HepG2 (cell line): ENCODE results near the gene NSG2. TPM values are rescaled to one million over a fixed set of nuclear protein-coding genes. Genes with fewer than 3 reads are reported as not detected.

Experiments
- ATAC-seq: fragments of 200-7000 bp; cut with Tn5 transposase; 3 replicates; pipeline ENCODE4 v1.9.1; 2020; ENCODE audit warnings: mild to moderate bottlenecking, moderate library complexity
- BruUV-seq: library from RNA; stranded (reverse); fragments of 400-500 nt; replicated peaks from 2 replicates; lab custom pipeline; 2021; lab: Mats Ljungman, UMichigan
- CTCF ChIA-PET: fragments of 300-600 bp; formaldehyde crosslinking; extraction: SDS; loops from one replicate; lab custom pipeline; 2021; ENCODE audit warnings: low total read pairs, inconsistent platforms, low intra/inter-chr PET ratio; lab: Yijun Ruan, JAX
- POLR2A ChIA-PET: fragments of 350-600 bp; sonication (Branson Sonifier 250); formaldehyde crosslinking; loops from one replicate; lab custom pipeline; 2020; ENCODE audit warnings: antibody characterized with exemption, inconsistent platforms; lab: Yijun Ruan, JAX
- DNase-seq: peaks from one replicate; pipeline ENCODE4 v3.0.0-alpha.2; 2015; ENCODE audit warnings: low spot score
- FAIRE-seq: peaks from 3 replicates; lab custom pipeline; 2011; peaks lifted over from hg19 to GRCh38; lab: Jason Lieb, UNC
- H2AFZ ChIP-seq: one replicate; pipeline ENCODE4 v1.6.1; 2011; ENCODE audit warnings: low read length, inconsistent platforms
- H3K27ac ChIP-seq: fragments of 300-600 bp; 3 replicates; pipeline ENCODE4 v1.8.0; 2011; ENCODE audit warnings: mixed run types, mild to moderate bottlenecking, mixed read lengths, low read length, inconsistent platforms; ENCODE audit not compliant: insufficient read depth; ENCODE audit errors: extremely low read length
- H3K27me3 ChIP-seq, 2 experiments: fragments of 200-600 bp in 1 of 2; 2 replicates in 1 of 2; 3 replicates in 1 of 2; pipeline versions ENCODE4 v1.6.0 to v1.8.0; 2011; ENCODE audit warnings: low read length in 2 of 2, mild to moderate bottlenecking in 2 of 2, moderate library complexity in 2 of 2, inconsistent platforms in 1 of 2; ENCODE audit not compliant: insufficient read depth in 2 of 2, control insufficient read depth in 1 of 2
- H3K36me3 ChIP-seq, 2 experiments: fragments of 200-600 bp in 1 of 2; replicated peaks in 1 of 2; 2 replicates in 1 of 2; 3 replicates in 1 of 2; pipeline versions ENCODE4 v1.5.1 to v1.8.0; 2011; ENCODE audit warnings: low read length in 2 of 2, inconsistent platforms in 1 of 2; ENCODE audit not compliant: insufficient read depth in 2 of 2, control insufficient read depth in 1 of 2
- H3K4me1 ChIP-seq: 2 replicates; pipeline ENCODE4 v1.5.1; 2012; ENCODE audit warnings: low read length, inconsistent platforms; ENCODE audit not compliant: insufficient read depth
- H3K4me2 ChIP-seq: 2 replicates; pipeline ENCODE4 v1.6.0; 2011; ENCODE audit warnings: low read depth, low read length, inconsistent platforms
- H3K4me3 ChIP-seq, 3 experiments: fragments of 200-600 bp in 1 of 3; sonication (generic), shearing (Covaris generic) in 1 of 3; replicated peaks in 1 of 3; 2 replicates each; pipeline ENCODE4 v1.5.1; 2011 to 2016; ENCODE audit warnings: low read length in 3 of 3, inconsistent platforms in 2 of 3, low read depth in 2 of 3, mild to moderate bottlenecking in 2 of 3, control low read depth in 1 of 3, mixed read lengths in 1 of 3; ENCODE audit not compliant: insufficient read depth in 1 of 3
- H3K79me2 ChIP-seq: one replicate; pipeline ENCODE4 v1.6.1; 2011; ENCODE audit warnings: low read length, inconsistent platforms; ENCODE audit not compliant: insufficient read depth
- H3K9ac ChIP-seq: 2 replicates; pipeline ENCODE4 v1.6.0; 2011; ENCODE audit warnings: mild to moderate bottlenecking, low read depth, low read length, inconsistent platforms; ENCODE audit not compliant: insufficient read depth
- H3K9me3 ChIP-seq: 2 replicates; pipeline ENCODE4 v1.5.1; 2012; ENCODE audit warnings: mild to moderate bottlenecking, low read length
- H4K20me1 ChIP-seq: 2 replicates; pipeline ENCODE4 v1.6.0; 2011; ENCODE audit warnings: inconsistent platforms, mild to moderate bottlenecking, low read length, moderate library complexity; ENCODE audit not compliant: insufficient read depth
- BCL6 ChIP-seq: IDR thresholded peaks from 2 replicates; pipeline ENCODE4 v1.6.1; 2016; ENCODE audit warnings: missing genetic modification reagents, missing compliant biosample characterization
- RERE ChIP-seq: IDR thresholded peaks from 2 replicates; pipeline ENCODE4 v1.6.1; 2016; ENCODE audit warnings: low read depth, missing genetic modification reagents, missing compliant biosample characterization
- SMARCE1 ChIP-seq: fragments of 450-650 bp; IDR thresholded peaks from 2 replicates; pipeline ENCODE4 v1.6.1; 2017; ENCODE audit warnings: borderline replicate concordance
- SOX6 ChIP-seq, 2 experiments: fragments of 450-650 bp in 1 of 2; sonication (generic) in 1 of 2; formaldehyde crosslinking in 1 of 2; IDR thresholded peaks; 2 replicates each; pipeline versions ENCODE4 v1.4.0 to v1.6.1; 2017 to 2020; ENCODE audit warnings: antibody characterized with exemption in 1 of 2, mild to moderate bottlenecking in 1 of 2, missing genetic modification reagents in 1 of 2
- SRSF4 ChIP-seq: fragments of 200-400 bp; formaldehyde crosslinking; IDR thresholded peaks from one replicate; pipeline ENCODE4 v1.6.1; 2018; ENCODE audit warnings: mild to moderate bottlenecking, low read depth, low read length, moderate library complexity; ENCODE audit not compliant: poor library complexity, severe bottlenecking
- TBX3 ChIP-seq: fragments of 450-650 bp; IDR thresholded peaks from 2 replicates; pipeline ENCODE4 v1.6.1; 2017; ENCODE audit warnings: antibody characterized with exemption, mild to moderate bottlenecking, inconsistent platforms, borderline replicate concordance
- ZNF280D ChIP-seq: sonication (generic); formaldehyde crosslinking; IDR thresholded peaks from 2 replicates; pipeline ENCODE4 v1.5.1; 2020; ENCODE audit warnings: mild to moderate bottlenecking, missing genetic modification reagents
- ZNF841 ChIP-seq: sonication (generic); formaldehyde crosslinking; IDR thresholded peaks from 2 replicates; pipeline ENCODE4 v1.8.1; 2023; ENCODE audit warnings: missing genetic modification reagents, borderline replicate concordance
- WGBS: methylation state at CpG from one replicate; pipeline ENCODE4 v1.1.6; 2017; ENCODE audit warnings: low lambda C conversion rate; 5-methylcytosine and 5-hydroxymethylcytosine counted together
- in situ Hi-C: cut with HindIII; loops from 2 replicates; pipeline ENCODE4 v1.10.0; 2017; ENCODE audit warnings: low pct_unique_long_range_greater_than_20kb; ENCODE audit not compliant: extremely low pct_ligation_motif_present
- intact Hi-C: fragments of 100-400 bp; cut with micrococcal nuclease; formaldehyde crosslinking; loops from one replicate; pipeline ENCODE4 v1.10.0; 2022; ENCODE audit not compliant: unreplicated experiment
- polyA plus RNA-seq, 8 experiments: library from polyadenylated mRNA; depleted of rRNA in 3 of 8; stranded (reverse) in 7 of 8; unstranded in 1 of 8; fragments of >200 nt; fragmentation: Illumina TruSeq in 4 of 8; extraction: Trizol in 4 of 8; gene quantifications; 2 replicates each; pipeline versions ENCODE4 v1.2.1 to v1.2.3, GENCODE V29; 2011 to 2016; ENCODE audit warnings: low read depth in 4 of 8, missing spikeins in 1 of 8, mixed read lengths in 1 of 8; ENCODE audit not compliant: insufficient read depth in 1 of 8
- total RNA-seq, 5 experiments: library from RNA; depleted of rRNA; stranded (reverse); fragments of >200 nt; fragmentation: Illumina TruSeq; extraction: Trizol; gene quantifications; 2 replicates each; pipeline ENCODE4 v1.2.3, GENCODE V29; 2016; ENCODE audit warnings: low read depth in 1 of 5

Gene NSG2
- total and polyA plus RNA-seq, 2 of the 13 experiments (the other 11 are each of a cell fraction or from before 2014, with no cell fraction given), result 0.21 TPM; not detected in 1

GRCh38 chr5:174064171-174064570 lies 18.7 kb downstream of the NSG2 start:
- no peak for DNase-seq
- WGBS, result 45% methylated on average over 8 of the region's 8 CpGs
- in situ Hi-C loops, result no loop called here
- H3K9me3 ChIP-seq, result no peaks in the 10 kb centered on the region
- no peaks in the 10 kb centered on the region for H3K36me3 ChIP-seq
- no peaks in the 10 kb centered on the region for H3K27me3 ChIP-seq
- intact Hi-C loops, result no loop called here
- no peak overlapping the region for H3K4me2 ChIP-seq
- H3K79me2 ChIP-seq, result no peaks in the 10 kb centered on the region
- H3K4me1 ChIP-seq, result peaks cover 12% of the 10 kb centered on the region
- no peak overlapping the region for H3K27ac ChIP-seq
- TF ChIP-seq ZNF280D (CRISPR knock-in tag), result no peak
- no peaks in the 10 kb centered on the region for H4K20me1 ChIP-seq
- H2AFZ ChIP-seq, result no peak overlapping the region
- FAIRE-seq, result no peak
- ChIA-PET CTCF (no interaction called here), POLR2A (no interaction called here)
- no peak overlapping the region for H3K9ac ChIP-seq
- H3K4me3 ChIP-seq, result no peak overlapping the region
- no peak for ATAC-seq
- BruUV-seq, result no TSS peak

GRCh38 chr5:174065528-174066197 lies 20.2 kb downstream of the NSG2 start:
- Histone ChIP-seq H2AFZ (no peak overlapping the region), H3K27ac (no peak overlapping the region), H4K20me1 (no peaks in the 10 kb centered on the region), H3K4me2 (peak overlapping the region; percentile 2; the same call in 1 of the 2 replicates), H3K27me3 (no peaks in the 10 kb centered on the region), H3K9me3 (no peaks in the 10 kb centered on the region), H3K79me2 (no peaks in the 10 kb centered on the region), H3K36me3 (no peaks in the 10 kb centered on the region), H3K4me1 (peaks cover 12% of the 10 kb centered on the region), H3K4me3 (no peak overlapping the region), H3K9ac (no peak overlapping the region)
- ATAC-seq (peak; percentile 85), DNase-seq (peak; percentile 73), FAIRE-seq (no peak)
- ChIA-PET CTCF (no interaction called here), POLR2A (no interaction called here)
- under 1% methylated on average over 8 of the region's 8 CpGs for WGBS
- no TSS peak for BruUV-seq
- intact Hi-C loops, result no loop called here
- in situ Hi-C loops, result no loop called here
- peak; percentile 91 for TF ChIP-seq BCL6
- no peak for TF ChIP-seq SRSF4
- TF ChIP-seq ZNF841 (CRISPR knock-in tag), result no peak
- TF ChIP-seq SMARCE1, result no peak
- 0 out of 2 replicates have a peak, but pooled peaks have one; percentile 18 for TF ChIP-seq RERE (CRISPR knock-in tag)
- no peak for TF ChIP-seq SOX6 (IDR thresholded peaks at IDR 0.05)
- TF ChIP-seq SOX6 (CRISPR knock-in tag; IDR thresholded peaks at IDR 0.05), result peak; percentile 41; the same call in 1 of the 2 replicates
- peak; percentile 23; the same call in 1 of the 2 replicates for TF ChIP-seq TBX3
